Parathyroid adenoma (tissue), 2 donors: Measurements from ENCODE around the gene GRHPR.
"Not testable (repeated sequence)": the region's sequence is repeated elsewhere in the genome, so short reads cannot be mapped to it uniquely, and the experiment has no call there.

Source experiments
- H2AFZ ChIP-seq: fragments of 300-600 bp; sonication (generic); one replicate; pipeline ENCODE4 v1.7.0; 2017; ENCODE audit warnings: antibody characterized with exemption, mild to moderate bottlenecking
- H3K27ac ChIP-seq: fragments of 300-600 bp; sonication (generic); one replicate; pipeline ENCODE4 v1.7.0; 2017
- H3K27me3 ChIP-seq: fragments of 300-600 bp; sonication (generic); one replicate; pipeline ENCODE4 v1.7.0; 2017; ENCODE audit warnings: low read length; ENCODE audit not compliant: control insufficient read depth, insufficient read depth
- H3K36me3 ChIP-seq: fragments of 300-600 bp; sonication (generic); one replicate; pipeline ENCODE4 v1.7.0; 2017; ENCODE audit warnings: low read length; ENCODE audit not compliant: control insufficient read depth, insufficient read depth
- H3K4me1 ChIP-seq: fragments of 300-600 bp; sonication (generic); one replicate; pipeline ENCODE4 v1.7.0; 2017; ENCODE audit warnings: control low read depth
- H3K4me2 ChIP-seq: fragments of 300-600 bp; sonication (generic); one replicate; pipeline ENCODE4 v1.7.0; 2017; ENCODE audit warnings: low read length
- H3K4me3 ChIP-seq: fragments of 300-600 bp; sonication (generic); one replicate; pipeline ENCODE4 v1.7.0; 2017; ENCODE audit warnings: low read depth, low read length
- H3K79me2 ChIP-seq: fragments of 300-600 bp; sonication (generic); one replicate; pipeline ENCODE4 v1.7.0; 2017; ENCODE audit warnings: control low read depth
- H3K9ac ChIP-seq: fragments of 300-600 bp; sonication (generic); one replicate; pipeline ENCODE4 v1.7.0; 2017; ENCODE audit warnings: mild to moderate bottlenecking
- H3K9me3 ChIP-seq: fragments of 300-600 bp; sonication (generic); one replicate; pipeline ENCODE4 v1.7.0; 2017; ENCODE audit warnings: low read length; ENCODE audit not compliant: control insufficient read depth
- CTCF ChIP-seq: fragments of 300-600 bp; sonication (generic); IDR thresholded peaks from one replicate; pipeline ENCODE4 v1.7.0; 2017; ENCODE audit warnings: antibody characterized with exemption, mild to moderate bottlenecking
- donor health status: primary hyperparathyroidism.

GRHPR gene

DNA sequence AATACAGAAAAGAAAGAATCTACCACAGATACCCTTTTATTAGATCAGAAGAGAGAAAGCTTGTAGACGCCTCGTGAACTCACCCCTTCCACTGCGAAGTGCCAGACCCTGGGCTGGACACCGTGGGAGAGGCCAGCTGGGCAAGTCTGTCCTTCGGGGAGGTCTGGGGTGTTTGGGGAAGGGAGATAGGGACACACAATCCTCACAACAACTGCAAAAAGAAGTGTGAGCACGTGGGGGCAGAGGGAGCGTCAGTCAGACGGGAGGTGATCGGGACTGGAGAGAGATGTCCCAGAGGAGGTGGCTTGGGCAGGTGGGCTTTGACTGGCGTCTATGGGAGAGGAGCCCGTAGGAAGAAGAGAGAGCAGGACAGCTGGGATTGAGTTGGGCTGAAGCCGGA lies 27.3 kb upstream of the GRHPR start:
- Histone ChIP-seq H3K79me2 (no peaks in the 10 kb centered on the region), H3K4me1 (no peaks in the 10 kb centered on the region), H3K4me3 (no peak overlapping the region), H3K9ac (no peak overlapping the region), H3K9me3 (no peaks in the 10 kb centered on the region), H3K36me3 (no peaks in the 10 kb centered on the region), H3K27me3 (no peaks in the 10 kb centered on the region), H3K27ac (no peak overlapping the region), H2AFZ (no peak overlapping the region), H3K4me2 (no peak overlapping the region)
- no peak for TF ChIP-seq CTCF

GRCh38 chr9:37395663-37396062 lies 26.8 kb upstream of the GRHPR start:
- H2AFZ ChIP-seq: no peak overlapping the region
- H3K4me3 ChIP-seq: no peak overlapping the region
- H3K9me3 ChIP-seq: no peaks in the 10 kb centered on the region
- no peak overlapping the region for H3K9ac ChIP-seq
- TF ChIP-seq CTCF: no peak
- H3K79me2 ChIP-seq: no peaks in the 10 kb centered on the region
- H3K4me2 ChIP-seq: no peak overlapping the region
- H3K4me1 ChIP-seq: no peaks in the 10 kb centered on the region
- H3K27ac ChIP-seq: no peak overlapping the region
- H3K27me3 ChIP-seq: no peaks in the 10 kb centered on the region
- H3K36me3 ChIP-seq: no peaks in the 10 kb centered on the region

DNA sequence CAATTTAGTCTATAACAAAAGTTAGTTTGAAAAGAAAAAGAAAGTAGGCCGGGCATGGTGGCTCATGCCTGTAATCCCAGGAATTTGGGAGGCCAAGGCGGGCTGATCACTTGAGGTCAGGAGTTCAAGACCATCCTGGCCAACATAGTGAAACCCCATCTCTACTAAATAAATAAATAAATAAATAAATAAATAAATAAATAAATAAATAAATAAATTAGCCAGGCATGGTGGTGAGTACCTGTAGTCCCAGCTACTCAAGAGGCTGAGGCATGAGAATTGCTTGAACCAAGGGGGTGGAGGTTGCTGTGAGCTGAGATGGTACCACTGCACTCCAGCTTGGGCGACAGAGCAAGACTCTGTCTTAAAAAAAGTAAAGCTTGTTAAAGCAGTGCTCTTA lies 24.5 kb upstream of the GRHPR start:
- not testable (repeated sequence) for H3K27ac ChIP-seq, H3K79me2 ChIP-seq, H3K27me3 ChIP-seq, H3K4me2 ChIP-seq, H3K36me3 ChIP-seq, H3K4me1 ChIP-seq, H2AFZ ChIP-seq, H3K9ac ChIP-seq, H3K4me3 ChIP-seq, H3K9me3 ChIP-seq

DNA sequence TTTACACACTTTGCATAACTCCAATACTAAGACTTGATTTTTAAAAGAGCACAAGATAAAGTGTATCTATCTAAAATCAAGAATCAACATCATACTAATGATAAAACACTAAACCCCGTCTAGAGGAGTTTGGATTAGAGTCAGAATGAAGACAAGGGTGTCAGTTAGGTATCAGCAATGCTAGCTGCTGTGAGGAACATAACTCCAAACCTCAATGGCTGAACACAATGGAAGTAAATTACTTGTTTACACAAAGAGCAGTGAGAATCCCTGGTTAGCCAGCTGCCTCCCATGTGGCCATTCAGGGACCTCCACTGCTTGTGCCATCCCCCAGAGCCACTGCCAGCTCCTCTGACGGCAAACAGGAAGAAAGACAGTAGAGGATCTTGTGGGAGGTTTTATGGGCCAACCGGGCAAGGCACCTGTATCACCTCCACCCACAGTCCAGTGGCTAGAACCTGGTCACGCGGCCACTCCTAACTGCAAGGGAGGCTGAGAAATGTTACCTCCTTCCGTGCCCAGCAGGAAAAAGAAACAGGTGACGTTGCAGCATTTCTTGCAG lies 24.0 kb upstream of the GRHPR start:
- H3K79me2 ChIP-seq: no peaks in the 10 kb centered on the region
- H3K4me2 ChIP-seq: no peak overlapping the region
- H3K27ac ChIP-seq: no peak overlapping the region
- H3K27me3 ChIP-seq: no peaks in the 10 kb centered on the region
- H3K4me1 ChIP-seq: no peaks in the 10 kb centered on the region
- no peak overlapping the region for H3K9ac ChIP-seq
- no peaks in the 10 kb centered on the region for H3K36me3 ChIP-seq
- no peak overlapping the region for H3K4me3 ChIP-seq
- H3K9me3 ChIP-seq: no peaks in the 10 kb centered on the region
- no peak for TF ChIP-seq CTCF
- H2AFZ ChIP-seq: no peak overlapping the region

DNA sequence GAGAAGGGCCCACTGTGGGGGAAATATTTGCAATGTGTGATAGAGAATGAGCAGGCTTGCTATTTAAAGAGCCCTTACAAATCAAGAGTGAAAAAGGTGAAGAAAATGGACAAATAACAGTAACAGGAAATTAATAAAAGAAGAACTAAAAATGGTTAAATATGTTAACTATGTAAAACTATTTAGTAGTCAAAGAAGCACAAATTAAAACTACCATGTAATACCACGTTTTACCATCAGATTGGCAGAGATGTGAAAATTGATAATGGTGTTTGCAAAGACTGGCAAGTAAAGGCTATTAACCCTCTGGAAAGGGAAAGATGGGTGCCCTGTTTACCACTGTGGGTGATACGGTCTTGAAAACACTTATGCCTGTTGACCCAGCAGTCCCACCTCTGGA lies 23.2 kb upstream of the GRHPR start:
- no peak for TF ChIP-seq CTCF
- H3K4me3 ChIP-seq: no peak overlapping the region
- no peaks in the 10 kb centered on the region for H3K36me3 ChIP-seq
- no peaks in the 10 kb centered on the region for H3K27me3 ChIP-seq
- no peak overlapping the region for H3K9ac ChIP-seq
- H3K27ac ChIP-seq: no peak overlapping the region
- H2AFZ ChIP-seq: no peak overlapping the region
- no peaks in the 10 kb centered on the region for H3K79me2 ChIP-seq
- no peaks in the 10 kb centered on the region for H3K4me1 ChIP-seq
- H3K9me3 ChIP-seq: no peaks in the 10 kb centered on the region
- H3K4me2 ChIP-seq: no peak overlapping the region
